Muscle of leg (tissue), 11 donors: Measurements from ENCODE around the gene CUEDC2. TPM values are rescaled to one million over a fixed set of nuclear protein-coding genes. Genes with fewer than 3 reads are reported as not detected.

Experiments
- DNase-seq: peaks from one replicate; pipeline ENCODE4 v3.0.0; 2013
- H3K27ac ChIP-seq: one replicate; pipeline ENCODE4 v1.5.1; 2013; ENCODE audit warnings: mild to moderate bottlenecking, low read length, control low read depth
- H3K27me3 ChIP-seq: one replicate; pipeline ENCODE4 v1.6.1; 2013; ENCODE audit warnings: low read length; ENCODE audit not compliant: control insufficient read depth, insufficient read depth
- H3K36me3 ChIP-seq: one replicate; pipeline ENCODE4 v1.6.1; 2013; ENCODE audit warnings: low read length; ENCODE audit not compliant: control insufficient read depth, insufficient read depth
- H3K4me1 ChIP-seq: one replicate; pipeline ENCODE4 v1.6.1; 2013; ENCODE audit warnings: low read length; ENCODE audit not compliant: control insufficient read depth, insufficient read depth
- H3K4me3 ChIP-seq: one replicate; pipeline ENCODE4 v1.5.1; 2013; ENCODE audit warnings: low read length, control low read depth
- H3K9me3 ChIP-seq: replicated peaks from 2 replicates; pipeline ENCODE4 v1.6.1; 2013; ENCODE audit warnings: low read depth, low read length; ENCODE audit not compliant: control insufficient read depth
- WGBS: methylation state at CpG from one replicate; pipeline ENCODE4 v1.1.5; 2013; ENCODE audit warnings: missing lambda C conversion rate; ENCODE audit not compliant: insufficient coverage; 5-methylcytosine and 5-hydroxymethylcytosine counted together
- polyA plus RNA-seq, 8 donors: library from polyadenylated mRNA; unstranded; fragments of 120-200 nt; gene quantifications; one replicate each; pipeline versions ENCODE4 v1.2.1 to v1.2.3, GENCODE V29; 2013; ENCODE audit warnings: inconsistent platforms in 1 of 8, low replicate concordance in 1 of 8; ENCODE audit not compliant: insufficient read length in 8 of 8, insufficient read depth in 1 of 8
- total RNA-seq: library from RNA; stranded (reverse); fragments of 120-200 nt; gene quantifications from one replicate; pipeline ENCODE4 v1.2.4, GENCODE V29; 2013

CUEDC2 gene
- total and polyA plus RNA-seq, 9 donors, result 44.9 to 65.3 (median 61.9) TPM

- peaks cover 17% of the 10 kb centered on the region for H3K27me3 ChIP-seq
- no peaks in the 10 kb centered on the region for H3K36me3 ChIP-seq
- no peak for DNase-seq
- H3K4me3 ChIP-seq, result no peak overlapping the region
- no CpG with 5 or more reads among the region's 1 CpG for WGBS
- peaks cover 20% of the 10 kb centered on the region for H3K4me1 ChIP-seq
- no peaks in the 10 kb centered on the region for H3K9me3 ChIP-seq
- H3K27ac ChIP-seq, result no peak overlapping the region
Observed at GRCh38 chr10:102438374-102438773, 6.0 kb upstream of the CUEDC2 start.

- no peak overlapping the region for H3K4me3 ChIP-seq
- H3K36me3 ChIP-seq, result no peaks in the 10 kb centered on the region
- no peaks in the 10 kb centered on the region for H3K9me3 ChIP-seq
- peaks cover 18% of the 10 kb centered on the region for H3K27me3 ChIP-seq
- H3K27ac ChIP-seq, result no peak overlapping the region
- DNase-seq, result no peak
- peaks cover 20% of the 10 kb centered on the region for H3K4me1 ChIP-seq
- whole genome bisulfite sequencing, result 93% methylated on average over 2 of the region's 3 CpGs
Observed at GRCh38 chr10:102437515-102437914, 5.1 kb upstream of the CUEDC2 start.

- Histone ChIP-seq H3K9me3 (no peaks in the 10 kb centered on the region), H3K27me3 (peaks cover 16% of the 10 kb centered on the region), H3K36me3 (no peaks in the 10 kb centered on the region), H3K4me3 (no peak overlapping the region), H3K4me1 (peaks cover 26% of the 10 kb centered on the region), H3K27ac (no peak overlapping the region)
- WGBS, result 52% methylated on average over 6 of the region's 6 CpGs
- DNase-seq, result no peak
Observed at GRCh38 chr10:102436312-102436711, 3.9 kb upstream of the CUEDC2 start.

GRCh38 chr10:102435529-102436233, 3.3 kb upstream of the CUEDC2 start:
- no peaks in the 10 kb centered on the region for H3K36me3 ChIP-seq
- H3K27me3 ChIP-seq, result peaks cover 16% of the 10 kb centered on the region
- H3K4me3 ChIP-seq, result peak overlapping the region; percentile 23
- peak overlapping the region; percentile 55 for H3K27ac ChIP-seq
- 8% methylated on average over 4 of the region's 14 CpGs for WGBS
- peak; percentile 43 for DNase-seq
- peaks cover 27% of the 10 kb centered on the region for H3K4me1 ChIP-seq
- H3K9me3 ChIP-seq, result no peaks in the 10 kb centered on the region

GRCh38 chr10:102435133-102435497, 2.7 kb upstream of the CUEDC2 start:
- no peak for DNase-seq
- peaks cover 27% of the 10 kb centered on the region for H3K4me1 ChIP-seq
- H3K27ac ChIP-seq, result peak overlapping the region; percentile 55
- no peaks in the 10 kb centered on the region for H3K9me3 ChIP-seq
- no peaks in the 10 kb centered on the region for H3K36me3 ChIP-seq
- WGBS, result 20% methylated on average over 1 of the region's 5 CpGs
- H3K27me3 ChIP-seq, result peaks cover 16% of the 10 kb centered on the region
- no peak overlapping the region for H3K4me3 ChIP-seq

GRCh38 chr10:102434394-102435132, 2.2 kb upstream of the CUEDC2 start:
- Histone ChIP-seq H3K9me3 (no peaks in the 10 kb centered on the region), H3K27ac (peak overlapping the region; percentile 55), H3K4me3 (no peak overlapping the region), H3K27me3 (peaks cover 16% of the 10 kb centered on the region), H3K36me3 (no peaks in the 10 kb centered on the region), H3K4me1 (peaks cover 27% of the 10 kb centered on the region)
- peak; percentile 40 for DNase-seq
- WGBS, result 17% methylated on average over 5 of the region's 9 CpGs

GRCh38 chr10:102433619-102434046, 1.3 kb upstream of the CUEDC2 start:
- H3K4me3 ChIP-seq, result no peak overlapping the region
- DNase-seq, result no peak

GRCh38 chr10:102431452-102432124, 786 bp downstream of the CUEDC2 start:
- peaks cover 16% of the 10 kb centered on the region for H3K27me3 ChIP-seq
- WGBS, result 10% methylated on average over 4 of the region's 4 CpGs
- no peaks in the 10 kb centered on the region for H3K9me3 ChIP-seq
- H3K27ac ChIP-seq, result peak overlapping the region; percentile 79
- no peak for DNase-seq
- H3K4me1 ChIP-seq, result peaks cover 27% of the 10 kb centered on the region
- peak overlapping the region; percentile 84 for H3K4me3 ChIP-seq
- no peaks in the 10 kb centered on the region for H3K36me3 ChIP-seq

More at GRCh38 chr10:102433619-102434046, 1.3 kb upstream of the CUEDC2 start:
- Histone ChIP-seq H3K9me3 (no peaks in the 10 kb centered on the region), H3K27me3 (peaks cover 16% of the 10 kb centered on the region), H3K36me3 (no peaks in the 10 kb centered on the region), H3K27ac (no peak overlapping the region), H3K4me1 (peaks cover 27% of the 10 kb centered on the region)
- 63% methylated on average over 3 of the region's 5 CpGs for WGBS

GRCh38 chr10:102429468-102429867, 2.9 kb downstream of the CUEDC2 start:
- WGBS, result 89% methylated on average over 6 of the region's 8 CpGs
- Histone ChIP-seq H3K9me3 (no peaks in the 10 kb centered on the region), H3K4me1 (peaks cover 13% of the 10 kb centered on the region)

GRCh38 chr10:102426803-102427287, 5.5 kb downstream of the CUEDC2 start:
- 89% methylated on average over 5 of the region's 7 CpGs for WGBS

More at GRCh38 chr10:102429468-102429867, 2.9 kb downstream of the CUEDC2 start:
- peaks cover 7% of the 10 kb centered on the region for H3K27me3 ChIP-seq
- peaks cover 5% of the 10 kb centered on the region for H3K36me3 ChIP-seq
- no peak overlapping the region for H3K27ac ChIP-seq
- DNase-seq, result no peak
- H3K4me3 ChIP-seq, result no peak overlapping the region

More at GRCh38 chr10:102426803-102427287, 5.5 kb downstream of the CUEDC2 start:
- Histone ChIP-seq H3K4me1 (peaks cover 19% of the 10 kb centered on the region), H3K27ac (no peak overlapping the region), H3K9me3 (no peaks in the 10 kb centered on the region), H3K27me3 (no peaks in the 10 kb centered on the region), H3K36me3 (peaks cover 19% of the 10 kb centered on the region), H3K4me3 (no peak overlapping the region)
- no peak for DNase-seq
